Activated naive CD8-positive, alpha-beta T cell treated with anti-CD3 and anti-CD28 coated beads, Interleukin-2, amount 10 ng/mL, durations not matched to agents 7 days and 5 days (primary cell): ENCODE measurements around the gene RAB8A. TPM values are rescaled to one million over a fixed set of nuclear protein-coding genes. Genes with fewer than 3 reads are reported as not detected.

Source experiments
- ATAC-seq: fragments of 150-1000 bp; cut with Tn5 transposase; one replicate; pipeline ENCODE4 v1.10.0; 2021; ENCODE audit warnings: low read depth, moderate library complexity
- POLR2A ChIA-PET: fragments of 350-600 bp; sonication (Branson Sonifier 250); formaldehyde crosslinking; loops from one replicate; lab custom pipeline; 2021; ENCODE audit warnings: antibody characterized with exemption; lab: Charles Lee
- DNase-seq: peaks from one replicate; pipeline ENCODE4 v3.0.0; 2021
- H3K27ac Mint-ChIP-seq: one replicate; pipeline ENCODE4 v1.8.0; 2022; ENCODE audit warnings: mild to moderate bottlenecking, mixed read lengths
- H3K27me3 Mint-ChIP-seq: one replicate; pipeline ENCODE4 v1.8.0; 2022; ENCODE audit warnings: mild to moderate bottlenecking, moderate library complexity, mixed read lengths
- H3K36me3 Mint-ChIP-seq: one replicate; pipeline ENCODE4 v1.8.0; 2021; ENCODE audit warnings: mild to moderate bottlenecking, mixed read lengths
- H3K4me1 Mint-ChIP-seq: one replicate; pipeline ENCODE4 v1.8.0; 2021; ENCODE audit warnings: mixed read lengths
- H3K4me3 Mint-ChIP-seq: one replicate; pipeline ENCODE4 v1.8.0; 2022; ENCODE audit warnings: mild to moderate bottlenecking, moderate library complexity, mixed read lengths
- H3K9me3 Mint-ChIP-seq: one replicate; pipeline ENCODE4 v1.8.0; 2021; ENCODE audit warnings: mixed read lengths
- total RNA-seq, 2 experiments: library from RNA; stranded (reverse); gene quantifications; one replicate each; pipeline ENCODE4 v1.2.3, GENCODE V29; 2021

The RAB8A gene
- total RNA-seq, 2 experiments from 2014 or later, result 133 to 153 TPM

GRCh38 chr19:16124953-16125352 lies 13.3 kb downstream of the RAB8A start:
- Mint-ChIP-seq H3K9me3 (no peaks in the 10 kb centered on the region), H3K27ac (no peak overlapping the region), H3K36me3 (peaks cover 26% of the 10 kb centered on the region), H3K4me1 (peaks cover 6% of the 10 kb centered on the region), H3K4me3 (no peak overlapping the region), H3K27me3 (no peaks in the 10 kb centered on the region)
- POLR2A ChIA-PET, result no interaction called here
- no peak for ATAC-seq
- no peak for DNase-seq

DNA sequence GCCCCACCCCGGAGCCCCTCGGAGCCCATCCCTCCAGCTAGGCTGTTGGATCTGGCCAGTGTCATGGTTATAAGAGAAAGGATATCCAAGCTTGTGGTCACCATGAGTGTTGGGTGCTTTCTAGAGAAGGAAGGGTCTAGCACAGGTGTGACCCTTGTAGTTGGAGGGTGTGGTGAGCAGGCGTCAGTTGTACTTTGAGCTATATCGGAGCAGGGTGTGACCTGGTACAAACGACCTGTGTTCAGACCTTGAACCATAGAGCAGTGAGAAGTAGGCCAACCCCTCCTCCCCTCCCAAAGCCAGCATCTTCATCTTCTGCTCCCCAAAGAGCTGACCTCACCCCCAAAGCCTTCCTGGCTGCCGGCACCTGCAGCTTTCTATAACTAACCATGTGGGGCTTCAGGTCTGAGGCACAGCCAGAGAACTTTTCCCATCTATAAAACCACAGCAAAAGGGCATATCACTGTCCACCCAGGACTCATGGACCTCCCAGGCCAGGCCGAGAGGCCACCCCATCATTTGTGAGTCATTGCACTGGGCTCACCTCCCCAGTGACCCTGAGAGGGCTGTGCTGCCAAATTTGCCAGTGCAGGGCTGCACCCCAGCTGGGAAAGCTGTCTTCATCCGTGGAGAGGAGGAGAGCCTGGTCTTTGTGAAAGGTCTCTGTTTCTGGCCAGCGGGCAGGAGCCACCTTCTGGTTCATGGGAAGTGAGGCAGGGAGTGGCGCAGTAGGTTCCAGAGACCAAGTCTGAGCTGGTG lies 14.2 kb downstream of the RAB8A start:
- no peak overlapping the region for H3K27ac Mint-ChIP-seq
- peaks cover 6% of the 10 kb centered on the region for H3K4me1 Mint-ChIP-seq
- H3K27me3 Mint-ChIP-seq, result no peaks in the 10 kb centered on the region

GRCh38 chr19:16127080-16127479 lies 15.4 kb downstream of the RAB8A start:
- peaks cover 7% of the 10 kb centered on the region for H3K9me3 Mint-ChIP-seq
- peaks cover 39% of the 10 kb centered on the region for H3K36me3 Mint-ChIP-seq
- H3K4me3 Mint-ChIP-seq, result no peak overlapping the region
- peaks cover 7% of the 10 kb centered on the region for H3K4me1 Mint-ChIP-seq
- DNase-seq (no peak), ATAC-seq (no peak)
- POLR2A ChIA-PET, result interaction anchor here (1.2 to 2.3 kb wide), 2 partner anchors 12 to 17 kb away, joined by 3 to 5 read pairs; no protein-coding TSS in a partner anchor
- H3K27me3 Mint-ChIP-seq, result no peaks in the 10 kb centered on the region
- H3K27ac Mint-ChIP-seq, result peak overlapping the region; percentile 56

More for the DNA sequence above, 14.2 kb downstream of the RAB8A start:
- DNase-seq (no peak), ATAC-seq (no peak)
- POLR2A ChIA-PET, result interaction anchor here (1.2 to 2.3 kb wide), 2 partner anchors 13 to 18 kb away, joined by 3 to 5 read pairs; no protein-coding TSS in a partner anchor
- Mint-ChIP-seq H3K4me3 (no peak overlapping the region), H3K36me3 (peaks cover 34% of the 10 kb centered on the region), H3K9me3 (no peaks in the 10 kb centered on the region)

- H3K4me1 Mint-ChIP-seq, result peaks cover 7% of the 10 kb centered on the region
- no peak overlapping the region for H3K4me3 Mint-ChIP-seq
- H3K27me3 Mint-ChIP-seq, result no peaks in the 10 kb centered on the region
- no peak overlapping the region for H3K27ac Mint-ChIP-seq
- peaks cover 7% of the 10 kb centered on the region for H3K9me3 Mint-ChIP-seq
- ATAC-seq (no peak), DNase-seq (no peak)
- POLR2A ChIA-PET, result interaction anchor here (0.5 to 2.3 kb wide), 3 partner anchors 11 to 84 kb away, joined by 3 to 5 read pairs (median 3); no protein-coding TSS in a partner anchor
- peaks cover 46% of the 10 kb centered on the region for H3K36me3 Mint-ChIP-seq
These were observed 16.2 kb downstream of the RAB8A start for GRCh38 chr19:16127776-16128371.

DNA sequence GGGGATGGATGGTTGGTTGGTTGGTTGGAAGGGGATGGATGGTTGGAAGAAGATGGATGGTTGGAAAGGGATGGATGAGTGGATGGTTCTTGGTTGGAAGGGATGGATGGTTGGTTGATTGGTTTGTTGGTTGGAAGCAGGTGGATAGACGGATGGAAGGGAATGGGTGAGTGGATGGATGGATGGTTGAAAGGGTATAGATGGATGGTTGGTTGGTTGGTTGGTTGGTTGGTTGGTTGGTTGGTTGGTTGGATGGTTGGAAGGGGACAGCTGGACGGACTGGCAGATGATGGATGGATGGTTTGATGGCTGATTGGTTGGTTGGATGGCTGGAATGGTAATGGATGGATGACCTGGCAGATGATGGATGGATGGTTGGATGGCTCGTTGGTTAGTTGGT lies 20.0 kb downstream of the RAB8A start:
- DNase-seq (no peak), ATAC-seq (no peak)
- Mint-ChIP-seq H3K4me1 (peaks cover 13% of the 10 kb centered on the region), H3K4me3 (no peak overlapping the region), H3K27ac (peak overlapping the region; percentile 9), H3K27me3 (no peaks in the 10 kb centered on the region), H3K9me3 (peaks cover 7% of the 10 kb centered on the region), H3K36me3 (peaks cover 64% of the 10 kb centered on the region)
- POLR2A ChIA-PET, result interaction anchor here (2.1 kb wide), 1 partner anchor 12 kb away, joined by 9 read pairs; the partner anchor contains the start of gene HSH2D

DNA sequence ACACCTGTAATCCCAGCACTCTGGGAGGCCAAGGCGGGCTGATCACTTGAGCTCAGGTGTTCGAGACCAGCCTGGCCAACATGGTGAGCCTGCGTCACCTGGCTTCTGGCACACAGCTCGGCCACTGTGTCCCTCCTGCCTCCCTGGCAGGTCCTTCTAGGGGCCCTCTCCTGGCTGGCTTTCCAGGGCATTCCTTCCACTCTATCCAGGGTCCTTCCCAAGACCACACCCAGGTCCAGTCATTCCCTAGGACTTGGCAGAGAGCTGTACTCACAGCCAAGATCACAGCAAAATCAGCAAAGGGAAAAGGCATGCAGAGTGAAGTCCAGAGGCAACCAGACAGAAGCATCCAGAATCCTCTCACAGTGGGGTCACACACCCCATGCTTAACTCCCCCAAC lies 22.1 kb downstream of the RAB8A start:
- Mint-ChIP-seq H3K4me1 (peaks cover 21% of the 10 kb centered on the region), H3K27ac (peak overlapping the region; percentile 51), H3K4me3 (no peak overlapping the region), H3K36me3 (peaks cover 62% of the 10 kb centered on the region), H3K9me3 (peaks cover 9% of the 10 kb centered on the region), H3K27me3 (no peaks in the 10 kb centered on the region)
- ATAC-seq (no peak), DNase-seq (no peak)
- POLR2A ChIA-PET, result interaction anchor here (2.1 to 2.4 kb wide), 2 partner anchors 9 to 10 kb away, joined by 9 to 12 read pairs; partner anchors contain the start of gene HSH2D

DNA sequence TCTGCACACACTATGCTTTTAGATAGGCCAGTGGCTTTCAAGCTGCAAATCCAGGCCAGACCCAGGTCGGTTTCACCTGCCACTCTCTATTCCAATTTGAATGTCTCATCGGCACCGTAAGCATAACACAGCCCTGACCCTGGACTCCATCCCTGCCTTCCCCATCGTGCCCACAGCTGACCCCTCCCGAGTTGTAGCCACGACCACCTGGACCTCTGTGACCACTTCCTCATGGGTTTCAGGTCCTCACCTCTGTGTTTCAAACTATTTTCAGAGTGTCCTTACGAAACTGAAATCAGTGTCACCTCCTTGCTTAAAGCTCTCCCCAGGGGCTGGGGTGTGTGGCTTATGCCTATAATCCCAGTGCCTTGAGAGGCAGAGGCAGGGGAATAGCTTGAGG lies 22.8 kb downstream of the RAB8A start:
- Mint-ChIP-seq H3K9me3 (peaks cover 9% of the 10 kb centered on the region), H3K27me3 (no peaks in the 10 kb centered on the region), H3K36me3 (peaks cover 55% of the 10 kb centered on the region), H3K4me1 (peaks cover 22% of the 10 kb centered on the region), H3K4me3 (no peak overlapping the region), H3K27ac (no peak overlapping the region)
- DNase-seq, result no peak
- ATAC-seq, result no peak
- POLR2A ChIA-PET, result interaction anchor here (2.4 kb wide), 1 partner anchor 9 kb away, joined by 12 read pairs; the partner anchor contains the start of gene HSH2D

DNA sequence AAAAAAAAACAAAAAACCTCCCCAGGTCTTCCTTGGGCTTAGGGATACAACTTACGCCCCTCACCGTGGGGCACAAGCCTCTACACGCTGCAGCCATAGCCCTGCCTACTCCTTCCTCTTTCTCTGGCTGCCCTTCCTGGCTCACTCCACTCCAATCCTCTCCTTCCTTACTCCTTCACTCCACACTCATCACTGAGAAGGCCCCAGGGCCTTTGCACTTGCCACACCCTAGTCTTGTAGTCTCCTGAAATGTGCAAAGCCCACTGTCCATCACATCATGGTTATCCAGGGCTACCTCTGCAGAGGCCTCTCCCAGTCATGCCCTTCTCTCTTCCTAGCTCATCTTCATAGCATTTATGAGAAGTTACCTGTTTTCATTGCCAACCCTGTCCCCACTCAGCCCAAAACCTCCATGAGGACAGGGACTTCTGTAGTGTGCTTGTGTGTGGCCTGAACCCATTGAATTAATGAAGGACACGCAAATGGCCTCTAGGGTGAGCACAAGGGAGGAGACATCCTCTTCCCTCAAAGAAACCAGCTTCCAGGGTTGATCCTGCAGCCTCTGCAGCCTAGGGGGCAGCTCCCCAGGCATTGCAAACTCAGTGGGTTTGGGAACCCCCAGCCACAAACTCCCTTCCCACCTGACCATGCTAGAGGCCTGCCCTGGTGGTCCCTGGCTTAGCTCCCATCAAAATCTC lies 23.9 kb downstream of the RAB8A start:
- no peaks in the 10 kb centered on the region for H3K27me3 Mint-ChIP-seq
- peaks cover 9% of the 10 kb centered on the region for H3K9me3 Mint-ChIP-seq
- peaks cover 46% of the 10 kb centered on the region for H3K36me3 Mint-ChIP-seq
- peak overlapping the region; percentile 1 for H3K27ac Mint-ChIP-seq
- DNase-seq (no peak), ATAC-seq (no peak)
- no peak overlapping the region for H3K4me3 Mint-ChIP-seq
- POLR2A ChIA-PET, result interaction anchor here (1.4 to 2.4 kb wide), 2 partner anchors 8 to 17 kb away, joined by 3 to 12 read pairs; partner anchors contain the start of gene HSH2D
- H3K4me1 Mint-ChIP-seq, result peaks cover 31% of the 10 kb centered on the region

DNA sequence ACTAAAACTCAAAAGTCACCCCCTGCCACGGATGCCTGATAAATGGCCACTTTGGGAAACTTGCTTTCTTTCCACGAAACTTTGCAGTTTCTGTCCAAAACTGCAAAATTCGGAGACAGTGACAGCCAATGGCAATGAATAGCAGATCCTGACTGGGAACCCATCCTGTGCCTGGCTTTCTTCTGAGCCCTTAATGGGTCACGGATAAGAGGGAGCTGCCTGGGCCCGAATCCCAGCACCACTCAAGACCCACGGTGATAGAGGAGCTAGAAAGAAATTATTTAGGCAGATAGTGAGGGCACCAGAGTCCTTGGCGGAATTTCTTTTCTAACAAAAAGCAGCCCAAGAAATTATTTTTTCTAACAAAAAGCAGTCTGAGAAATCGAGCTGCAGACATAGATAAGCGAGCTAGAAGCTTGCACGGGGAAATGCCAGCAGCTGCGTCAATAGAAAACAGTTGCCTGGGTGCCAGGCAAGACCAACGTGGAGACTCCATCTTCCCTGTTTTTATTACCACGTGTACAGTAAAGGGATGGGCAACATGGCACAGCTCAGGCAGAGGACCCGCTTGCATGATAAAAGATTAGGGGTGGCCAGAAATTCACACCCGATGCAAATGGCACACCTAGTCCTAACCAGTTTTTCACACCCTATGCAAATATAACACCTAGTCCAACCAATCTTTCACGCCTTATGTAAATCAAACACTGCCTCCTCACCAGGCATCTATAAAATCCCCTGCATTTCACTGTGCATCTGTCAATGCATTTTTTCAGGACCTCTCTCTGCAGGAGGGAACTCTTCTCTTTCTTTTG lies 24.7 kb downstream of the RAB8A start:
- H3K9me3 Mint-ChIP-seq, result peaks cover 6% of the 10 kb centered on the region
- no peak overlapping the region for H3K27ac Mint-ChIP-seq
- no peak for ATAC-seq

DNA sequence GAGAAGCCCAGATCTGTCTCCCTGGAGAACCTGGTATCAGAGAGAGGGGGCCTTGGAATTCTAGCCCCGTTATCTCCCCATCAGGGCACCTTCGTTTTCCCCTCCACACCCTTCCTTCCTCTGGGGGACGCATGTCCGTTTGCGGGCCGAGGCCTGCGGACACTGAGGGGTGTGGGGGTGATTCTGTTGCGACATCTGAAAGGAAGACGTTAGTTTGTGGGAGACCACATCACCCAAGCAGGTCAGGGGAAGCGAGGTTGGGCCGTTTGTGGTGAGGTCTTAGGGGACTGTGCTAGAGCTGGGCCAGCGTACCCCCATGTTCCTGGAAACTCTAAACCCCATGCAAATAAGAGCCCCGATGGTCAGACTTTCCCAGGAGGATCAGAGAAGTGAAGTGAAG lies 28.1 kb downstream of the RAB8A start:
- Mint-ChIP-seq H3K36me3 (peaks cover 14% of the 10 kb centered on the region), H3K9me3 (peaks cover 1% of the 10 kb centered on the region), H3K27ac (peak overlapping the region; percentile 91), H3K27me3 (no peaks in the 10 kb centered on the region), H3K4me1 (peaks cover 37% of the 10 kb centered on the region), H3K4me3 (peak overlapping the region; percentile 72)
- DNase-seq (no peak), ATAC-seq (no peak)
- POLR2A ChIA-PET, result interaction anchor here (1.4 to 3.5 kb wide), 3 partner anchors 10 to 18 kb away, joined by 3 to 11 read pairs (median 5); no protein-coding TSS in a partner anchor

More for the DNA sequence above, 24.7 kb downstream of the RAB8A start:
- Mint-ChIP-seq H3K4me3 (no peak overlapping the region), H3K4me1 (peaks cover 36% of the 10 kb centered on the region), H3K36me3 (peaks cover 40% of the 10 kb centered on the region), H3K27me3 (no peaks in the 10 kb centered on the region)
- DNase-seq, result no peak
- POLR2A ChIA-PET, result interaction anchor here (1.4 to 2.4 kb wide), 2 partner anchors 7 to 18 kb away, joined by 3 to 12 read pairs; partner anchors contain the start of gene HSH2D

DNA sequence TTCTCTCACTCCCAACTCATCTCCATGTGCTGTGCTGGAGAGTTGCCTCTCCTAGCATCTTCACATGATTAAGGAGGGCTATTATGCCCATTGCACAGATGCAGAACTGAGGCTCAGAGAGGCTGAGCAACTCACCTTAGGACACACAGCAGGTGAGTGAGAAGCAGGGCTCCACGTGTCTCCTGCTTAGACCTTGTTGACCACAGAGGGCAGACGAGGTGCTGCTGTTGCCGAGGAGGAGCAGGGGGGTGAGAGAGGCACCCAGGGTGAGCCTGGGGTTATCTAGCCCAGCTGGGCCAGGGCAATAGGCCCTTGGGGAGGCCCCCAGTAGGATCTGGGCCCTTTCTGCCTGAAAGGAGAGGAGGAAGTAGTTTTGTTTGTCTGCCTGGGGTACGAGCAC lies 29.4 kb downstream of the RAB8A start:
- ATAC-seq, result no peak
- POLR2A ChIA-PET, result interaction anchor here (0.7 to 3.5 kb wide), 3 partner anchors 8 to 30 kb away, joined by 3 to 11 read pairs (median 4); partner anchors contain the start of gene RAB8A
- Mint-ChIP-seq H3K9me3 (peaks cover 1% of the 10 kb centered on the region), H3K36me3 (peaks cover 18% of the 10 kb centered on the region), H3K27me3 (no peaks in the 10 kb centered on the region), H3K27ac (peak overlapping the region; percentile 87), H3K4me1 (peaks cover 45% of the 10 kb centered on the region), H3K4me3 (peak overlapping the region; percentile 36)
- no peak for DNase-seq

- Mint-ChIP-seq H3K27ac (peak overlapping the region; percentile 66), H3K4me3 (peak overlapping the region; percentile 14), H3K36me3 (peaks cover 19% of the 10 kb centered on the region), H3K27me3 (no peaks in the 10 kb centered on the region), H3K9me3 (peaks cover 1% of the 10 kb centered on the region), H3K4me1 (peaks cover 45% of the 10 kb centered on the region)
- POLR2A ChIA-PET, result interaction anchor here (0.6 to 3.7 kb wide), 11 partner anchors 7 to 71 kb away, joined by 3 to 65 read pairs (median 9); partner anchors contain the start of genes AP1M1, RAB8A and TPM4
- ATAC-seq (no peak), DNase-seq (no peak)
These were observed 30.4 kb downstream of the RAB8A start for GRCh38 chr19:16142032-16142580.
